Breast epithelium (tissue), 3 donors: ENCODE data around the gene SPATA9.

Experiments used
- POLR2AphosphoS5 ChIP-seq, 3 donors: sonication (generic); formaldehyde crosslinking; IDR thresholded peaks; one replicate each; pipeline ENCODE4 v1.6.1; 2017; ENCODE audit warnings: antibody characterized with exemption in 3 of 3
- TF ChIP-seq, protein P1 (sequence below), 3 donors: fragments of 450-650 bp; IDR thresholded peaks; one replicate each; pipeline ENCODE4 v1.5.1; 2016 to 2017; ENCODE audit warnings: antibody characterized with exemption in 3 of 3, mild to moderate bottlenecking in 3 of 3, moderate library complexity in 3 of 3

DNA sequence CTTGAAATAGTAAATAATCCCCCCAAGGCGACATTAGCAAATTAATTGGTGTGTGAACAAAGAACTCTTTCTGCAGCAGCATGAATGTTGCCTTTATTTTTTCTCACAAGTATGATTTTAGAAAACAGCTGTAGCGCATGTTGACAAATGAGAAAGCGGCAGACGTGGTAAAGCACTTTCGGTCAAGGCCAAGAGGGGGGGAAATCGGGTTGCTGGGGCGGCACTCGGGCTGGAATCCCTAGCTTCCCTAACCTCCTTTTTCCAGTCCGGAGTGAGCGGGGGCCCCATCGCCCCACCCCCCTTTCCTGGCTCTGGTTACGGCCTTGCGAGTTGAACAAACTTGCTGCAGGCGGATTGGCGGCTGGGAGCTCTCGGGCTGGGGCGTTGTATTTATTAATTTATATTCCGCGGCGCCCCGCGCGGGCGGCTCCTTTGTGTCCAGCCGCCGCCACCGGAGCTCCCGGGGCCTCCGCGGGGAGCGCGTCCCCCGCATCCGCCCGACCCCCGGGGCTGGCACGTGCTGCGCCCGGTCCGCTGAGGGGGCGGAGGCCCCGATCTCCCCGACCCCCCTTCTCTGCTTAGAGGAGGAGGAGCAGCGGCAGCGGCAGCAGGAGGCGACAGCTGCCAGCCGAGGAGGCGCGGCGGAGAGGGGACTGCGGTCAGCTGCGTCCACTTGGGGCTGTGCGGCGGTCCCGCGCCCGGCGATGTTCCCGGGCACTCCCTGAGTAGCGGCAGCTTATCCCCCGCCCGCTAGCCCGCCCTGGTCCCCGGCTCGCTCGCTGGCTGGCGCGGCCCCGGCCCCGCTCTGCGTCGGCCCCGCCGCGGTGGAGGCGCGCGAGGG lies 48.2 kb upstream of the SPATA9 start, which contains the start of gene RHOBTB3:
- TF ChIP-seq, protein P1, sequence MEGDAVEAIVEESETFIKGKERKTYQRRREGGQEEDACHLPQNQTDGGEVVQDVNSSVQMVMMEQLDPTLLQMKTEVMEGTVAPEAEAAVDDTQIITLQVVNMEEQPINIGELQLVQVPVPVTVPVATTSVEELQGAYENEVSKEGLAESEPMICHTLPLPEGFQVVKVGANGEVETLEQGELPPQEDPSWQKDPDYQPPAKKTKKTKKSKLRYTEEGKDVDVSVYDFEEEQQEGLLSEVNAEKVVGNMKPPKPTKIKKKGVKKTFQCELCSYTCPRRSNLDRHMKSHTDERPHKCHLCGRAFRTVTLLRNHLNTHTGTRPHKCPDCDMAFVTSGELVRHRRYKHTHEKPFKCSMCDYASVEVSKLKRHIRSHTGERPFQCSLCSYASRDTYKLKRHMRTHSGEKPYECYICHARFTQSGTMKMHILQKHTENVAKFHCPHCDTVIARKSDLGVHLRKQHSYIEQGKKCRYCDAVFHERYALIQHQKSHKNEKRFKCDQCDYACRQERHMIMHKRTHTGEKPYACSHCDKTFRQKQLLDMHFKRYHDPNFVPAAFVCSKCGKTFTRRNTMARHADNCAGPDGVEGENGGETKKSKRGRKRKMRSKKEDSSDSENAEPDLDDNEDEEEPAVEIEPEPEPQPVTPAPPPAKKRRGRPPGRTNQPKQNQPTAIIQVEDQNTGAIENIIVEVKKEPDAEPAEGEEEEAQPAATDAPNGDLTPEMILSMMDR (IDR thresholded peaks at IDR 0.05): no peak
- peak in 1 of 3 donors; percentile 29 for TF ChIP-seq POLR2AphosphoS5 (IDR thresholded peaks at IDR 0.05)
